HCT116 (cell line): Measurements from ENCODE around the gene BOLL. TPM values are rescaled to one million over a fixed set of nuclear protein-coding genes. Genes with fewer than 3 reads are reported as not detected.

Source experiments
- ATAC-seq: fragments of 200-7000 bp; cut with Tn5 transposase; 2 replicates; pipeline ENCODE4 v1.9.1; 2020; ENCODE audit warnings: mild to moderate bottlenecking, moderate library complexity
- BruUV-seq: library from RNA; stranded (reverse); fragments of 400-500 nt; replicated peaks from 2 replicates; lab custom pipeline; 2021; lab: Mats Ljungman, UMichigan
- CTCF ChIA-PET: fragments of 300-600 bp; sonication (Branson Sonifier 250); formaldehyde crosslinking; loops from one replicate; lab custom pipeline; 2021; ENCODE audit warnings: antibody characterized with exemption; lab: Charles Lee
- POLR2A ChIA-PET: fragments of 300-600, 350-600 bp; sonication (Branson Sonifier 250); formaldehyde crosslinking; loops from one replicate; lab custom pipeline; 2021; ENCODE audit warnings: antibody characterized with exemption; lab: Charles Lee
- RAD21 ChIA-PET, 2 experiments: fragments of 300-600 bp; sonication (Branson Sonifier 250); formaldehyde crosslinking; loops; one replicate each; lab custom pipeline; 2023; ENCODE audit warnings: low total read pairs in 2 of 2; ENCODE audit not compliant: uncharacterized antibody in 2 of 2, unreplicated experiment in 2 of 2, low non-redundant PET in 1 of 2; lab: Charles Lee
- DNase-seq: peaks from one replicate; pipeline ENCODE4 v3.0.0-alpha.2; 2010; ENCODE audit warnings: low read depth, low spot score
- H2AFZ ChIP-seq: fragments of 200-600 bp; shearing (Covaris generic), sonication (generic); 2 replicates; pipeline ENCODE4 v1.6.1; 2017; ENCODE audit warnings: low read depth, mixed run types, mixed read lengths, antibody characterized with exemption, low read length; ENCODE audit not compliant: poor library complexity, severe bottlenecking
- H3K27ac ChIP-seq: 2 replicates; pipeline ENCODE4 v1.5.1; 2012; ENCODE audit warnings: low read depth, low read length
- H3K27me3 ChIP-seq: fragments of 200-600 bp; sonication (generic); 2 replicates; pipeline ENCODE4 v1.6.1; 2016; ENCODE audit warnings: mixed run types, low read length, mixed read lengths; ENCODE audit not compliant: insufficient read depth
- H3K36me3 ChIP-seq, 2 experiments: fragments of 200-500 bp in 1 of 2; fragments of 200-600 bp in 1 of 2; sonication (Bioruptor generic) in 1 of 2; sonication (generic) in 1 of 2; 2 replicates each; pipeline versions ENCODE4 v1.5.1 to v1.6.1; 2014 to 2016; ENCODE audit warnings: low read length in 2 of 2, inconsistent platforms in 1 of 2, mixed read lengths in 1 of 2, mixed run types in 1 of 2; ENCODE audit not compliant: insufficient read depth in 2 of 2, control insufficient read depth in 1 of 2
- H3K4me1 ChIP-seq, 2 experiments: fragments of 200-600 bp in 1 of 2; sonication (generic) in 1 of 2; 2 replicates each; pipeline versions ENCODE4 v1.5.1 to v1.6.1; 2012 to 2017; ENCODE audit warnings: low read length in 2 of 2, inconsistent platforms in 1 of 2, mild to moderate bottlenecking in 1 of 2, mixed read lengths in 1 of 2, mixed run types in 1 of 2, moderate library complexity in 1 of 2; ENCODE audit not compliant: insufficient read depth in 2 of 2, control insufficient read depth in 1 of 2
- H3K4me2 ChIP-seq: fragments of 200-600 bp; sonication (generic); 2 replicates; pipeline ENCODE4 v1.6.1; 2017; ENCODE audit warnings: mixed run types, low read length, mixed read lengths
- H3K4me3 ChIP-seq, 2 experiments: fragments of 200-600 bp in 1 of 2; sonication (generic) in 1 of 2; replicated peaks in 1 of 2; 2 replicates each; pipeline ENCODE4 v1.5.1; 2011 to 2016; ENCODE audit warnings: low read length in 2 of 2, control low read depth in 1 of 2, low read depth in 1 of 2, mild to moderate bottlenecking in 1 of 2, mixed read lengths in 1 of 2, mixed run types in 1 of 2
- H3K79me2 ChIP-seq: fragments of 200-600 bp; sonication (generic); 2 replicates; pipeline ENCODE4 v1.6.1; 2017; ENCODE audit warnings: mild to moderate bottlenecking, mixed run types, low read length, moderate library complexity, mixed read lengths; ENCODE audit not compliant: insufficient read depth
- H3K9ac ChIP-seq: fragments of 200-600 bp; sonication (generic); 2 replicates; pipeline ENCODE4 v1.6.1; 2016; ENCODE audit warnings: low read length, mixed read lengths
- H3K9me2 ChIP-seq: fragments of 200-600 bp; sonication (generic), shearing (Covaris generic); 2 replicates; pipeline ENCODE4 v1.6.1; 2017; ENCODE audit warnings: mixed run types, mild to moderate bottlenecking, moderate library complexity; ENCODE audit not compliant: insufficient read depth
- H3K9me3 ChIP-seq, 2 experiments: fragments of 200-500 bp in 1 of 2; fragments of 200-600 bp in 1 of 2; sonication (Bioruptor generic) in 1 of 2; sonication (generic) in 1 of 2; 2 replicates each; pipeline ENCODE4 v1.6.1; 2014 to 2017; ENCODE audit warnings: low read length in 2 of 2, mixed read lengths in 2 of 2, inconsistent platforms in 1 of 2, low read depth in 1 of 2, mild to moderate bottlenecking in 1 of 2, mixed run types in 1 of 2, moderate library complexity in 1 of 2; ENCODE audit not compliant: control insufficient read depth in 1 of 2, insufficient read depth in 1 of 2
- H4K20me1 ChIP-seq: fragments of 200-600 bp; sonication (generic), shearing (Covaris generic); 2 replicates; pipeline ENCODE4 v1.6.1; 2017; ENCODE audit warnings: mixed run types, mild to moderate bottlenecking, moderate library complexity; ENCODE audit not compliant: insufficient read depth
- CEBPB ChIP-seq: IDR thresholded peaks from 2 replicates; pipeline ENCODE4 v1.6.1; 2012; ENCODE audit warnings: low read depth
- CTCF ChIP-seq, 3 experiments: fragments of 200-600 bp in 1 of 3; sonication (generic) in 1 of 3; IDR thresholded peaks in 2 of 3; conservative IDR thresholded peaks in 1 of 3; 2 replicates each; pipeline ENCODE4 v1.5.1; 2012 to 2017; ENCODE audit warnings: low read depth in 2 of 3, low read length in 2 of 3, antibody characterized with exemption in 1 of 3, borderline replicate concordance in 1 of 3, control low read depth in 1 of 3, mild to moderate bottlenecking in 1 of 3, mixed read lengths in 1 of 3, mixed run types in 1 of 3, moderate library complexity in 1 of 3; ENCODE audit not compliant: insufficient read depth in 1 of 3
- MAX ChIP-seq: IDR thresholded peaks from 2 replicates; pipeline ENCODE4 v1.6.1; 2012
- POLR2A ChIP-seq: IDR thresholded peaks from 2 replicates; pipeline ENCODE4 v1.7.0; 2011; ENCODE audit warnings: borderline replicate concordance; ENCODE audit not compliant: insufficient read depth, insufficient read length; ENCODE audit errors: extremely low read depth
- RAD21 ChIP-seq: IDR thresholded peaks from 2 replicates; pipeline ENCODE4 v1.6.1; 2012; ENCODE audit warnings: low read depth, mild to moderate bottlenecking
- REST ChIP-seq: IDR thresholded peaks from 2 replicates; pipeline ENCODE4 v1.6.1; 2012; ENCODE audit warnings: low read depth
- SP1 ChIP-seq: IDR thresholded peaks from 2 replicates; pipeline ENCODE4 v1.6.1; 2012; ENCODE audit warnings: low read depth
- ZFX ChIP-seq: fragments of 450-650 bp; IDR thresholded peaks from 2 replicates; pipeline ENCODE4 v1.6.1; 2017
- intact Hi-C: fragments of 100-400 bp; cut with micrococcal nuclease; formaldehyde crosslinking; loops from 2 replicates; pipeline ENCODE4 v1.10.0; 2022
- total RNA-seq: library from RNA; stranded (reverse); gene quantifications from one replicate; pipeline ENCODE4 v1.2.1, GENCODE V29; 2021; ENCODE audit not compliant: unreplicated experiment

BOLL gene
- total RNA-seq, 1 experiment from 2014 or later: not detected

DNA sequence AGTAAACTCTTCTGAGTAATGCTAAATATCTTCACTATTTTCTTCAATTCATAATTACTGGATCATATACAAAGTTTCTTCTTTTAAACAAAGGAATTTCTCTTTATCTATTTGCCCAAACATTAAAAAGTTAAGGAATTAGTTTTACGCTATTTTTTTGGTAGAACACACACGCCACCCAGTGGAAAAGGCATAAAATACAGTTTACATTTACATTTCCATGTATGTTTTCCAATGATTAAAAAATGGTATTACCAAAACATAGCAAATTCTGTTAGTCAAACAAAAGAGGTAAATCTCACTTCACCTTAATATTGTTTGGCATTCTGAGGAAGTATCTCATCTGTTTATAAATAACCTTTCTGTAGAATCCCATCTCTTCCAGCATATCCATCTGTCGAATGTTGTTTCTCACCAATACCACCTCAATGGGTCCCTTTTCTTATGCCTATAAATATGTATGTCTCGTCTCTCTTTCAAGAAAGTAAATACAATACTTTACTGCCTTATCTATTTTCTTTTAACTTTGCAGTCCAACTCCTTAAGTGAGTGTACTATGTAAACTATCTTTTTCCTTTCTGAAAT, 7.2 kb downstream of the BOLL start:
- Histone ChIP-seq H3K9me3 (no peaks in the 10 kb centered on the region), H3K4me1 (no peaks in the 10 kb centered on the region), H2AFZ (peak overlapping the region; percentile 39), H3K36me3 (no peaks in the 10 kb centered on the region), H3K9ac (no peak overlapping the region), H4K20me1 (no peaks in the 10 kb centered on the region), H3K4me3 (no peak overlapping the region), H3K27ac (no peak overlapping the region), H3K79me2 (no peaks in the 10 kb centered on the region)
- ChIA-PET CTCF (interaction anchor here (1.1 to 1.3 kb wide), 2 partner anchors 394 to 766 kb away, joined by 5 read pairs; no protein-coding TSS in a partner anchor), RAD21 (interaction anchor here in 1 of 2 experiments (0.7 kb wide), 1 partner anchor 357 kb away, joined by 3 read pairs; no protein-coding TSS in a partner anchor)
- BruUV-seq: no TSS peak
- DNase-seq: peak; percentile 16
- ATAC-seq: no peak
- intact Hi-C loops: loop anchor here (1.0 to 10.0 kb wide), 8 partner anchors 71 to 1643 kb away; no protein-coding TSS in a partner anchor
- TF ChIP-seq MAX (no peak), REST (no peak), RAD21 (peak; percentile 81), CEBPB (no peak), POLR2A (no peak), CTCF (IDR thresholded peaks at IDR 0.05 in 2 of 3, conservative IDR thresholded peaks at IDR 0.05 in 1 of 3; ENCODE audit: borderline replicate concordance in 1 of 3, insufficient read depth in 1 of 3, low read depth in 2 of 3, low read length in 2 of 3) (peak; percentile 43 to 78 (median 55); a peak in 4 of 6 replicates), SP1 (no peak), ZFX (no peak)
- TF ChIP-seq, all 23 proteins: peak for 2
- POLR2A ChIA-PET: no interaction called here
- Histone ChIP-seq H3K27me3 (no peaks in the 10 kb centered on the region), H3K9me2 (no peaks in the 10 kb centered on the region), H3K4me2 (no peak overlapping the region)
